ENCODE data around the gene CCL20. TPM values are rescaled to one million over a fixed set of nuclear protein-coding genes. Genes with fewer than 3 reads are reported as not detected.

The CCL20 gene
- total RNA-seq, 2 donors from 2014 or later, result not detected

GRCh38 chr2:227864161-227864756 is 50.6 kb downstream of the CCL20 start:
- H3K36me3 ChIP-seq (ENCODE audit: control insufficient read depth, insufficient read depth, low read length), result no peaks in the 10 kb centered on the region
- H3K27me3 ChIP-seq (ENCODE audit: control insufficient read depth, insufficient read depth, low read length, poor library complexity, severe bottlenecking), result no peaks in the 10 kb centered on the region
- Mint-ChIP-seq H3K4me3 (no peak overlapping the region), H3K9me3 (no peaks in the 10 kb centered on the region), H3K27me3 (ENCODE audit: insufficient read depth) (no peaks in the 10 kb centered on the region), H3K27ac (no peak overlapping the region), H3K4me1 (peaks cover 8% of the 10 kb centered on the region), H3K36me3 (ENCODE audit: low read depth) (no peaks in the 10 kb centered on the region)
- 81 to 84% methylated on average over 8 to 9 of the region's 9 CpGs for WGBS, 2 experiments (ENCODE audit: insufficient coverage in 1 of 2, insufficient read length in 1 of 2)
- peaks cover 5% of the 10 kb centered on the region for H3K4me1 ChIP-seq (ENCODE audit: control insufficient read depth, insufficient read depth, low read length)
- H3K9me3 ChIP-seq (ENCODE audit: control insufficient read depth, low read length), result no peaks in the 10 kb centered on the region
- TF ChIP-seq CTCF (conservative IDR thresholded peaks at IDR 0.05), result no peak
- no peak overlapping the region for H3K27ac ChIP-seq (ENCODE audit: low read depth, low read length)
- H3K4me3 ChIP-seq (ENCODE audit: low read length), result no peak overlapping the region
- H3K9ac ChIP-seq (ENCODE audit: extremely low read depth, low read length, poor library complexity, severe bottlenecking), result no peak overlapping the region
- DNase-seq, result no peak

- no peaks in the 10 kb centered on the region for H3K9me3 Mint-ChIP-seq
Measured at GRCh38 chr2:227865291-227865690, 51.6 kb downstream of the CCL20 start.

More at GRCh38 chr2:227865291-227865690, 51.6 kb downstream of the CCL20 start:
- Histone ChIP-seq H3K27me3 (ENCODE audit: control insufficient read depth, insufficient read depth, low read length, poor library complexity, severe bottlenecking) (no peaks in the 10 kb centered on the region), H3K36me3 (ENCODE audit: control insufficient read depth, insufficient read depth, low read length) (no peaks in the 10 kb centered on the region), H3K4me3 (ENCODE audit: low read length) (no peak overlapping the region), H3K9me3 (ENCODE audit: control insufficient read depth, low read length) (no peaks in the 10 kb centered on the region), H3K9ac (ENCODE audit: extremely low read depth, low read length, poor library complexity, severe bottlenecking) (no peak overlapping the region), H3K4me1 (ENCODE audit: control insufficient read depth, insufficient read depth, low read length) (peaks cover 5% of the 10 kb centered on the region), H3K27ac (ENCODE audit: low read depth, low read length) (no peak overlapping the region)
- peaks cover 2% of the 10 kb centered on the region for H3K27me3 Mint-ChIP-seq (ENCODE audit: insufficient read depth)
- TF ChIP-seq CTCF (conservative IDR thresholded peaks at IDR 0.05), result no peak
- no peak overlapping the region for H3K4me3 Mint-ChIP-seq
- no peaks in the 10 kb centered on the region for H3K36me3 Mint-ChIP-seq (ENCODE audit: low read depth)
- no peak for DNase-seq
- WGBS, 2 experiments (ENCODE audit: insufficient coverage in 1 of 2, insufficient read length in 1 of 2), result 87 to 93% methylated on average over 4 of the region's 4 CpGs
- peaks cover 8% of the 10 kb centered on the region for H3K4me1 Mint-ChIP-seq
- no peak overlapping the region for H3K27ac Mint-ChIP-seq

Other genes starting within 250 kb of the CCL20 start
- gene SCYGR2, start 214.9 kb upstream of the CCL20 start, total RNA-seq, result not detected
- not detected for gene SCYGR3, start 199.0 kb upstream of the CCL20 start, total RNA-seq
- not detected for gene SCYGR4, start 196.3 kb upstream of the CCL20 start, total RNA-seq
- gene SCYGR5, start 147.0 kb upstream of the CCL20 start, total RNA-seq, result not detected
- gene SLC19A3, start 95.8 kb upstream of the CCL20 start, total RNA-seq, result 1 to 10 TPM in 1 of 2 donors, under 1 TPM in 1; 0.68 to 1.1 TPM
- not detected for gene SCYGR6, start 89.1 kb upstream of the CCL20 start, total RNA-seq
- gene SCYGR7, start 85.5 kb upstream of the CCL20 start, total RNA-seq, result not detected
- gene SCYGR8, start 67.9 kb upstream of the CCL20 start, total RNA-seq, result not detected
- gene DAW1, start 57.8 kb downstream of the CCL20 start, total RNA-seq, result under 1 TPM in 1 of 2 donors, not detected in 1; 0.27 TPM

Measured in endodermal cell (in vitro differentiated cells).